Large intestine (tissue), 3 donors: ENCODE results near the gene HS3ST2. TPM values are rescaled to one million over a fixed set of nuclear protein-coding genes. Genes with fewer than 3 reads are reported as not detected.
"Not testable (repeated sequence)": the region's sequence is repeated elsewhere in the genome, so short reads cannot be mapped to it uniquely, and the experiment has no call there.

Experiments used
- DNase-seq, 2 donors: peaks; one replicate each; pipeline versions ENCODE4 v3.0.0 to v3.0.0-alpha.2; 2013
- H3K27ac ChIP-seq: one replicate; pipeline ENCODE4 v1.5.1; 2013; ENCODE audit warnings: low read length
- H3K27me3 ChIP-seq: 2 replicates; pipeline ENCODE4 v1.6.1; 2013; ENCODE audit warnings: low read length; ENCODE audit not compliant: control insufficient read depth, insufficient read depth
- H3K36me3 ChIP-seq: 2 replicates; pipeline ENCODE4 v1.6.1; 2013; ENCODE audit warnings: low read length; ENCODE audit not compliant: control insufficient read depth, insufficient read depth
- H3K4me1 ChIP-seq: one replicate; pipeline ENCODE4 v1.6.1; 2013; ENCODE audit warnings: low read length; ENCODE audit not compliant: control insufficient read depth, insufficient read depth
- H3K4me3 ChIP-seq: one replicate; pipeline ENCODE4 v1.5.1; 2013; ENCODE audit warnings: low read length
- H3K9me3 ChIP-seq: one replicate; pipeline ENCODE4 v1.6.1; 2013; ENCODE audit warnings: mild to moderate bottlenecking, low read depth, low read length, moderate library complexity; ENCODE audit not compliant: control insufficient read depth
- WGBS: methylation state at CpG from one replicate; pipeline ENCODE4 v1.1.5; 2013; ENCODE audit warnings: low lambda C conversion rate; ENCODE audit not compliant: insufficient coverage; 5-methylcytosine and 5-hydroxymethylcytosine counted together
- polyA plus RNA-seq: library from polyadenylated mRNA; unstranded; fragments of 120-200 nt; gene quantifications from one replicate; pipeline ENCODE4 v1.2.1, GENCODE V29; 2013

HS3ST2 gene
- polyA plus RNA-seq, 1 donor: 0.10 TPM

- H3K9me3 ChIP-seq: no peaks in the 10 kb centered on the region
- 70% methylated on average over 2 of the region's 5 CpGs for WGBS
- H3K4me1 ChIP-seq: no peaks in the 10 kb centered on the region
- no peak overlapping the region for H3K4me3 ChIP-seq
- H3K36me3 ChIP-seq: no peaks in the 10 kb centered on the region
- no peak for DNase-seq
- H3K27me3 ChIP-seq: peaks cover 7% of the 10 kb centered on the region
- H3K27ac ChIP-seq: no peak overlapping the region
These were observed 115.0 kb downstream of the HS3ST2 start for GRCh38 chr16:22928882-22929435.

- no peaks in the 10 kb centered on the region for H3K36me3 ChIP-seq
- no peaks in the 10 kb centered on the region for H3K9me3 ChIP-seq
- no peak overlapping the region for H3K4me3 ChIP-seq
- H3K4me1 ChIP-seq: no peaks in the 10 kb centered on the region
- DNase-seq: no peak
- no peak overlapping the region for H3K27ac ChIP-seq
- peaks cover 7% of the 10 kb centered on the region for H3K27me3 ChIP-seq
- WGBS: 80% methylated on average over 1 of the region's 3 CpGs
These were observed 115.5 kb downstream of the HS3ST2 start for GRCh38 chr16:22929461-22929860.

- no peak for DNase-seq
- Histone ChIP-seq H3K4me3 (no peak overlapping the region), H3K27ac (no peak overlapping the region), H3K27me3 (peaks cover 7% of the 10 kb centered on the region), H3K9me3 (no peaks in the 10 kb centered on the region), H3K36me3 (no peaks in the 10 kb centered on the region), H3K4me1 (no peaks in the 10 kb centered on the region)
- WGBS: 50% methylated on average over 1 of the region's 8 CpGs
These were observed 118.2 kb downstream of the HS3ST2 start for GRCh38 chr16:22932032-22932771.

GRCh38 chr16:22933173-22933572, 119.2 kb downstream of the HS3ST2 start:
- WGBS: no CpG with 5 or more reads among the region's 2 CpGs
- no peaks in the 10 kb centered on the region for H3K9me3 ChIP-seq
- no peak for DNase-seq
- no peak overlapping the region for H3K4me3 ChIP-seq
- no peaks in the 10 kb centered on the region for H3K4me1 ChIP-seq
- H3K36me3 ChIP-seq: no peaks in the 10 kb centered on the region
- H3K27ac ChIP-seq: no peak overlapping the region
- H3K27me3 ChIP-seq: peaks cover 7% of the 10 kb centered on the region

- peaks cover 7% of the 10 kb centered on the region for H3K27me3 ChIP-seq
- no peak overlapping the region for H3K27ac ChIP-seq
- no peak for DNase-seq
- H3K4me3 ChIP-seq: no peak overlapping the region
- 75% methylated on average over 1 of the region's 2 CpGs for WGBS
- H3K4me1 ChIP-seq: no peaks in the 10 kb centered on the region
- no peaks in the 10 kb centered on the region for H3K36me3 ChIP-seq
- no peaks in the 10 kb centered on the region for H3K9me3 ChIP-seq
These were observed 120.8 kb downstream of the HS3ST2 start for GRCh38 chr16:22934786-22935185.

GRCh38 chr16:22937169-22937568, 123.2 kb downstream of the HS3ST2 start:
- no peak overlapping the region for H3K4me3 ChIP-seq
- no peaks in the 10 kb centered on the region for H3K36me3 ChIP-seq
- no peaks in the 10 kb centered on the region for H3K4me1 ChIP-seq
- WGBS: 42% methylated on average over 2 of the region's 6 CpGs
- peaks cover 7% of the 10 kb centered on the region for H3K27me3 ChIP-seq
- DNase-seq: no peak
- no peak overlapping the region for H3K27ac ChIP-seq
- no peaks in the 10 kb centered on the region for H3K9me3 ChIP-seq

GRCh38 chr16:22938647-22939046, 124.7 kb downstream of the HS3ST2 start:
- 100% methylated on average over 1 of the region's 1 CpG for WGBS
- Histone ChIP-seq H3K9me3 (no peaks in the 10 kb centered on the region), H3K4me3 (no peak overlapping the region), H3K27ac (no peak overlapping the region), H3K4me1 (no peaks in the 10 kb centered on the region), H3K36me3 (no peaks in the 10 kb centered on the region), H3K27me3 (no peaks in the 10 kb centered on the region)
- DNase-seq: no peak

GRCh38 chr16:22939744-22940363, 125.9 kb downstream of the HS3ST2 start:
- not testable (repeated sequence) for H3K27ac ChIP-seq, H3K4me1 ChIP-seq, H3K9me3 ChIP-seq, DNase-seq, H3K27me3 ChIP-seq, H3K36me3 ChIP-seq, H3K4me3 ChIP-seq
- WGBS: 50% methylated on average over 2 of the region's 4 CpGs

GRCh38 chr16:22941970-22942501, 128.1 kb downstream of the HS3ST2 start:
- no peaks in the 10 kb centered on the region for H3K4me1 ChIP-seq
- DNase-seq: no peak
- no CpG with 5 or more reads among the region's 2 CpGs for WGBS
- H3K9me3 ChIP-seq: no peaks in the 10 kb centered on the region
- H3K4me3 ChIP-seq: no peak overlapping the region
- no peak overlapping the region for H3K27ac ChIP-seq
- H3K36me3 ChIP-seq: no peaks in the 10 kb centered on the region
- H3K27me3 ChIP-seq: peaks cover 3% of the 10 kb centered on the region

- no peak for DNase-seq
- H3K27me3 ChIP-seq: peaks cover 6% of the 10 kb centered on the region
- no peak overlapping the region for H3K27ac ChIP-seq
- no peaks in the 10 kb centered on the region for H3K9me3 ChIP-seq
- no peak overlapping the region for H3K4me3 ChIP-seq
- WGBS: 100% methylated on average over 1 of the region's 1 CpG
- H3K4me1 ChIP-seq: no peaks in the 10 kb centered on the region
- H3K36me3 ChIP-seq: no peaks in the 10 kb centered on the region
These were observed 128.8 kb downstream of the HS3ST2 start for GRCh38 chr16:22942811-22943210.
